Measurements from ENCODE around the gene KRT78. TPM values are rescaled to one million over a fixed set of nuclear protein-coding genes. Genes with fewer than 3 reads are reported as not detected.

KRT78 gene
- total and polyA plus RNA-seq, 2 of the 13 experiments (the other 11 are each of a cell fraction or from before 2014, with no cell fraction given), result not detected

GRCh38 chr12:52827499-52828090 lies 21.2 kb downstream of the KRT78 start:
- H3K4me2 ChIP-seq (ENCODE audit: low read depth, low read length), result no peak overlapping the region
- BruUV-seq (replicated peaks), result no TSS peak

More at GRCh38 chr12:52827499-52828090, 21.2 kb downstream of the KRT78 start:
- CTCF ChIA-PET (ENCODE audit: low intra/inter-chr PET ratio, low total read pairs), result no interaction called here
- no peaks in the 10 kb centered on the region for H3K9me3 ChIP-seq (ENCODE audit: low read length)
- H3K27me3 ChIP-seq (ENCODE audit: control insufficient read depth in 1 of 2, insufficient read depth in 2 of 2, low read length in 2 of 2), result peaks cover 1 to 17% of the 10 kb centered on the region in 2 experiments; a peak in 3 of 5 replicates
- POLR2A ChIA-PET, result no interaction called here
- no peaks in the 10 kb centered on the region for H3K79me2 ChIP-seq (ENCODE audit: insufficient read depth, low read length)
- TF ChIP-seq THAP9 (CRISPR knock-in tag; IDR thresholded peaks at IDR 0.05; ENCODE audit: borderline replicate concordance) (no peak), ZNF841 (CRISPR knock-in tag; IDR thresholded peaks at IDR 0.05; ENCODE audit: borderline replicate concordance) (no peak), STAT5B (CRISPR knock-in tag; IDR thresholded peaks at IDR 0.05) (no peak), ETV5 (CRISPR knock-in tag; IDR thresholded peaks at IDR 0.05; ENCODE audit: borderline replicate concordance) (no peak)
- H3K27ac ChIP-seq (ENCODE audit: extremely low read length, insufficient read depth, low read length), result no peak overlapping the region
- 8% methylated on average over 6 of the region's 6 CpGs for WGBS (ENCODE audit: low lambda C conversion rate)
- peaks cover 9% of the 10 kb centered on the region for H3K4me1 ChIP-seq (ENCODE audit: insufficient read depth, low read length)
- FAIRE-seq (no peak), DNase-seq (ENCODE audit: low spot score) (no peak), ATAC-seq (no peak)
- H4K20me1 ChIP-seq (ENCODE audit: insufficient read depth, low read length), result no peaks in the 10 kb centered on the region
- no peak overlapping the region for H3K9ac ChIP-seq (ENCODE audit: insufficient read depth, low read depth, low read length)
- no peak overlapping the region for H2AFZ ChIP-seq (ENCODE audit: low read length)
- no peak overlapping the region for H3K4me3 ChIP-seq (replicated peaks in 1 of 3; ENCODE audit: insufficient read depth in 1 of 3, low read depth in 2 of 3, low read length in 3 of 3)
- in situ Hi-C loops (cut with HindIII; ENCODE audit: extremely low pct_ligation_motif_present, low pct_unique_long_range_greater_than_20kb) (no loop called here), intact Hi-C loops (cut with micrococcal nuclease; ENCODE audit: unreplicated experiment) (no loop called here)
- no peaks in the 10 kb centered on the region for H3K36me3 ChIP-seq (replicated peaks in 1 of 2; ENCODE audit: control insufficient read depth in 1 of 2, insufficient read depth in 2 of 2, low read length in 2 of 2)
